ENCODE measurements around the gene DRP2. TPM values are rescaled to one million over a fixed set of nuclear protein-coding genes. Genes with fewer than 3 reads are reported as not detected.

Gene DRP2
- total RNA-seq, 1 experiment from 2014 or later, result 0.04 TPM

DNA sequence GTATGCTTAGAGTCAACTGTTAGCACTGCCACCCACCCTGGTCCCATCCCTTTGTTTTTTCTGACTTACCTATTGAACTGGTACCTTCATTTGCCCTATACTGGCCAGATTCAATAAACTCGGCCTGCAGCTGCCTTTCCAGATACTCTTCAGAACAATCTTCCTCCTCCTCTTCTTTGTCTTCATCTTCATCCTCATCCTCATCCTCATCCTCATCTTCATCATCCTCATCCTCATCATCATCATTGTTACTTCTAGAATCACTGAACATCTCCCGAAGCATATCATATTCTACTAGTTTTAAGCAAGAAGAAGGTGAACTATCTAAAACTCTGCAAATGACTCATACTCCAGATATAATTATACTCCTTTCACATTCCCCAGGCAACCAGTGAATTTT lies 56.7 kb downstream of the DRP2 start:
- Histone ChIP-seq H3K27ac (ENCODE audit: insufficient read length, low read depth, low read length) (no peak overlapping the region), H3K18ac (ENCODE audit: insufficient read length, low read depth, low read length) (no peak overlapping the region), H3K56ac (ENCODE audit: insufficient read length, low read depth, low read length) (no peak overlapping the region), H3K9ac (ENCODE audit: extremely low read depth, insufficient read length, low read length) (no peak overlapping the region), H2BK15ac (ENCODE audit: low read depth, low read length) (no peak overlapping the region), H4K20me1 (ENCODE audit: control insufficient read depth, insufficient read depth, insufficient read length) (no peaks in the 10 kb centered on the region), H3K4ac (ENCODE audit: low read depth, low read length) (no peak overlapping the region), H4K5ac (ENCODE audit: insufficient read length, low read depth, low read length) (no peak overlapping the region), H2BK120ac (ENCODE audit: low read depth, low read length, poor library complexity, severe bottlenecking) (no peak overlapping the region), H2BK12ac (ENCODE audit: insufficient read length, low read depth, low read length) (no peak overlapping the region), H2AFZ (ENCODE audit: low read length) (no peak overlapping the region), H2BK20ac (ENCODE audit: low read depth, low read length, poor library complexity, severe bottlenecking) (no peak overlapping the region), H3K4me2 (ENCODE audit: insufficient read depth, insufficient read length, low read length) (no peak overlapping the region), H3K27me3 (ENCODE audit: insufficient read depth, low read length) (no peaks in the 10 kb centered on the region), H2AK5ac (ENCODE audit: insufficient read length, low read length) (no peak overlapping the region), H3K14ac (ENCODE audit: insufficient read depth, low read length) (no peak overlapping the region), H3K9me3 (ENCODE audit: control insufficient read depth, low read depth, low read length) (peaks cover 15% of the 10 kb centered on the region), H4K91ac (ENCODE audit: insufficient read length, low read depth, low read length) (no peak overlapping the region), H3K79me2 (ENCODE audit: insufficient read depth, low read length) (no peaks in the 10 kb centered on the region), H3K4me1 (ENCODE audit: insufficient read depth, low read length) (no peaks in the 10 kb centered on the region), H3K79me1 (ENCODE audit: insufficient read depth, low read depth, low read length, poor library complexity, severe bottlenecking) (no peaks in the 10 kb centered on the region), H2BK5ac (ENCODE audit: insufficient read length, low read length) (no peak overlapping the region), H3K23me2 (ENCODE audit: insufficient read length, low read depth, low read length, poor library complexity, severe bottlenecking) (no peaks in the 10 kb centered on the region), H3T11ph (ENCODE audit: low read length) (no peak overlapping the region), H4K8ac (replicated peaks; ENCODE audit: insufficient read length, low read depth, low read length) (no peak overlapping the region), H3K23ac (ENCODE audit: insufficient read length, low read depth, low read length) (no peak overlapping the region)
- 100% methylated on average over 1 of the region's 2 CpGs for WGBS (ENCODE audit: extremely low coverage, insufficient read length, low lambda C conversion rate)
- H3K36me3 Mint-ChIP-seq (ENCODE audit: insufficient read depth in 1 of 3, low read depth in 3 of 3), result peaks cover 0 to 3% (median 0%) of the 10 kb centered on the region in 3 experiments; a peak in 2 of 7 replicates
- H3K27ac Mint-ChIP-seq, result no peak overlapping the region
- DNase-seq, result no peak
- no peaks in the 10 kb centered on the region for H3K4me1 Mint-ChIP-seq
- H3K9me3 Mint-ChIP-seq, result peaks cover 45 to 54% of the 10 kb centered on the region in 2 experiments
- TF ChIP-seq, protein P1, sequence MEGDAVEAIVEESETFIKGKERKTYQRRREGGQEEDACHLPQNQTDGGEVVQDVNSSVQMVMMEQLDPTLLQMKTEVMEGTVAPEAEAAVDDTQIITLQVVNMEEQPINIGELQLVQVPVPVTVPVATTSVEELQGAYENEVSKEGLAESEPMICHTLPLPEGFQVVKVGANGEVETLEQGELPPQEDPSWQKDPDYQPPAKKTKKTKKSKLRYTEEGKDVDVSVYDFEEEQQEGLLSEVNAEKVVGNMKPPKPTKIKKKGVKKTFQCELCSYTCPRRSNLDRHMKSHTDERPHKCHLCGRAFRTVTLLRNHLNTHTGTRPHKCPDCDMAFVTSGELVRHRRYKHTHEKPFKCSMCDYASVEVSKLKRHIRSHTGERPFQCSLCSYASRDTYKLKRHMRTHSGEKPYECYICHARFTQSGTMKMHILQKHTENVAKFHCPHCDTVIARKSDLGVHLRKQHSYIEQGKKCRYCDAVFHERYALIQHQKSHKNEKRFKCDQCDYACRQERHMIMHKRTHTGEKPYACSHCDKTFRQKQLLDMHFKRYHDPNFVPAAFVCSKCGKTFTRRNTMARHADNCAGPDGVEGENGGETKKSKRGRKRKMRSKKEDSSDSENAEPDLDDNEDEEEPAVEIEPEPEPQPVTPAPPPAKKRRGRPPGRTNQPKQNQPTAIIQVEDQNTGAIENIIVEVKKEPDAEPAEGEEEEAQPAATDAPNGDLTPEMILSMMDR (conservative IDR thresholded peaks at IDR 0.05), result no peak
- no peaks in the 10 kb centered on the region; the same call in 1 of the 2 replicates for H3K27me3 Mint-ChIP-seq (ENCODE audit: low read depth)
- H3K4me3 Mint-ChIP-seq, result no peak overlapping the region

All from H9 (cell line).